ENCODE measurements around the gene ZNF598. TPM values are rescaled to one million over a fixed set of nuclear protein-coding genes. Genes with fewer than 3 reads are reported as not detected.
A peak's percentile ranks its signal among the peaks of the same experiment; 100 is the strongest.

The ZNF598 gene
- polyA plus RNA-seq: 18.2 and 22.1 TPM in 2 replicates
- 15.6 and 26.3 TPM in 2 replicates for polyA minus RNA-seq

- Histone ChIP-seq H3K4me3 (ENCODE audit: low read length) (peak within 1 kb of the TSS; percentile 87), H3K36me3 (ENCODE audit: insufficient read depth, low read length) (no peaks in the 10 kb centered on the region), H3K27ac (ENCODE audit: low read length) (peak within 1 kb of the TSS; percentile 87), H3K27me3 (ENCODE audit: insufficient read depth, low read depth, low read length) (no peaks in the 10 kb centered on the region), H3K9ac (ENCODE audit: low read length) (peak within 1 kb of the TSS; percentile 89), H3K79me2 (replicated peaks; ENCODE audit: insufficient read depth, low read length) (peaks cover 46% of the 10 kb centered on the region), H3K4me2 (ENCODE audit: low read length) (peak within 1 kb of the TSS; percentile 100), H3K9me2 (ENCODE audit: insufficient read depth, low read length) (no peaks in the 10 kb centered on the region), H3K9me3 (ENCODE audit: low read length) (no peaks in the 10 kb centered on the region), H3F3A (ENCODE audit: insufficient read depth, low read length, poor library complexity, severe bottlenecking) (no peaks in the 10 kb centered on the region), H2AFZ (ENCODE audit: low read depth, low read length) (peak within 1 kb of the TSS; percentile 81), H4K20me1 (ENCODE audit: insufficient read depth) (peaks cover 5% of the 10 kb centered on the region)
- peak; percentile 34 for TF ChIP-seq CTCF (IDR thresholded peaks at IDR 0.05; ENCODE audit: poor library complexity, severe bottlenecking)
- peak; percentile 94 for TF ChIP-seq MXI1 (conservative IDR thresholded peaks at IDR 0.05; ENCODE audit: poor library complexity, severe bottlenecking)
- TF ChIP-seq REST (IDR thresholded peaks at IDR 0.05; ENCODE audit: borderline replicate concordance): peak; percentile 33
- TF ChIP-seq EP300 (conservative IDR thresholded peaks at IDR 0.05; ENCODE audit: poor library complexity, severe bottlenecking): peak; percentile 49
- peak; percentile 20 for TF ChIP-seq SMC3 (conservative IDR thresholded peaks at IDR 0.05; ENCODE audit: poor library complexity)
- TF ChIP-seq RAD21 (conservative IDR thresholded peaks at IDR 0.05): no peak
- no peak for TF ChIP-seq EZH2 (IDR thresholded peaks at IDR 0.05; ENCODE audit: borderline replicate concordance, insufficient read depth, low read length, poor library complexity, severe bottlenecking)
- TF ChIP-seq TAF1 (IDR thresholded peaks at IDR 0.05; ENCODE audit: low read depth): peak; percentile 2
- peak; percentile 85 for TF ChIP-seq POLR2AphosphoS5 (IDR thresholded peaks at IDR 0.05)
Measured at GRCh38 chr16:2009791-2010510, at the start of gene ZNF598. ZNF598 (minus strand) TSS chr16:2009821.

GRCh38 chr16:2058872-2059271 is 49.3 kb upstream of the ZNF598 start:
- Histone ChIP-seq H3K4me3 (ENCODE audit: low read length) (no peak overlapping the region), H3K4me2 (ENCODE audit: low read length) (no peak overlapping the region), H3K9me2 (ENCODE audit: insufficient read depth, low read length) (no peaks in the 10 kb centered on the region), H3K27me3 (ENCODE audit: insufficient read depth, low read depth, low read length) (no peaks in the 10 kb centered on the region), H3F3A (ENCODE audit: insufficient read depth, low read length, poor library complexity, severe bottlenecking) (no peaks in the 10 kb centered on the region), H3K36me3 (ENCODE audit: insufficient read depth, low read length) (no peaks in the 10 kb centered on the region), H3K79me2 (replicated peaks; ENCODE audit: insufficient read depth, low read length) (no peaks in the 10 kb centered on the region), H3K27ac (ENCODE audit: low read length) (no peak overlapping the region), H2AFZ (ENCODE audit: low read depth, low read length) (no peak overlapping the region), H3K9ac (ENCODE audit: low read length) (no peak overlapping the region), H4K20me1 (ENCODE audit: insufficient read depth) (no peaks in the 10 kb centered on the region), H3K9me3 (ENCODE audit: low read length) (no peaks in the 10 kb centered on the region)
- no peak for TF ChIP-seq MXI1 (conservative IDR thresholded peaks at IDR 0.05; ENCODE audit: poor library complexity, severe bottlenecking)
- TF ChIP-seq CTCF (IDR thresholded peaks at IDR 0.05; ENCODE audit: poor library complexity, severe bottlenecking): no peak
- TF ChIP-seq EZH2 (IDR thresholded peaks at IDR 0.05; ENCODE audit: borderline replicate concordance, insufficient read depth, low read length, poor library complexity, severe bottlenecking): no peak
- TF ChIP-seq TAF1 (IDR thresholded peaks at IDR 0.05; ENCODE audit: low read depth): no peak
- TF ChIP-seq SMC3 (conservative IDR thresholded peaks at IDR 0.05; ENCODE audit: poor library complexity): no peak
- TF ChIP-seq RAD21 (conservative IDR thresholded peaks at IDR 0.05): no peak
- TF ChIP-seq POLR2AphosphoS5 (IDR thresholded peaks at IDR 0.05): no peak
